ENCODE measurements around the gene PLXNB3. TPM values are rescaled to one million over a fixed set of nuclear protein-coding genes. Genes with fewer than 3 reads are reported as not detected.

PLXNB3 gene
- total RNA-seq, 1 experiment from 2014 or later, result 0.16 TPM

DNA sequence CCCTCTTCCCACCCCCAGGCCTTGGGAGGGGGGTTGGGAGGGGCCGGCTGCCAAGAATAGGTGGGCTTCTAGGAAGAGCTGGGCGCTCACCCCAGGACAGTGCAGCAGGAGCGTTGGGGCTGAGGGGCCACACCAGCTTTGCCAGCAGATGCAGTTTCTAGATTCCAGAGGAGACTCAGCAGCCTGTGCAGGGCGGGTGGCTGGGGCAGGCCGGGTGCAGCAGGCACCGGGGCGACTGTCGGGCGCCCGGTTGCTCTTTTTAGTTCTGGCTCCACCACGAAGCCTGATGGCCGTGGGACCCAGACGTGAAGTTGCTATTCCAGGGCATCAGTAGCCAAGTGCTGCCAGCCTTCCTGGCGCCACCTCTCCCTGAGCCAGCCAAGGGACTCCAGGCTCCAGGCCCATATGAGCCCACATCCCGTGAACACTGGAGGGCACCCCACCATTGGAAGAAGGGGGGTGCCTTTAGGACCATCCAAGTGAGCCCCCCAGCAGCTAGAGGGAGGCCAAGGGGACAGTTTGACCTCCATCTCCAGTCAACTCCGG, 36.2 kb downstream of the PLXNB3 start:
- no peak overlapping the region for H3K27ac Mint-ChIP-seq (ENCODE audit: unreplicated experiment)
- no peak for DNase-seq
- intact Hi-C loops (cut with micrococcal nuclease; ENCODE audit: unreplicated experiment), result no loop called here
- BruUV-seq (replicated peaks), result no TSS peak
- peaks cover 5% of the 10 kb centered on the region for H3K36me3 Mint-ChIP-seq (ENCODE audit: insufficient read depth, unreplicated experiment)
- Histone ChIP-seq H3K9me3 (no peaks in the 10 kb centered on the region), H3K36me3 (ENCODE audit: control insufficient read depth, insufficient read depth, low read length) (no peaks in the 10 kb centered on the region), H3K27me3 (replicated peaks; ENCODE audit: control insufficient read depth, insufficient read depth, low read length) (no peaks in the 10 kb centered on the region), H3K4me3 (ENCODE audit: low read depth, low read length) (no peak overlapping the region), H3K4me1 (no peaks in the 10 kb centered on the region)
- TF ChIP-seq, protein P1, sequence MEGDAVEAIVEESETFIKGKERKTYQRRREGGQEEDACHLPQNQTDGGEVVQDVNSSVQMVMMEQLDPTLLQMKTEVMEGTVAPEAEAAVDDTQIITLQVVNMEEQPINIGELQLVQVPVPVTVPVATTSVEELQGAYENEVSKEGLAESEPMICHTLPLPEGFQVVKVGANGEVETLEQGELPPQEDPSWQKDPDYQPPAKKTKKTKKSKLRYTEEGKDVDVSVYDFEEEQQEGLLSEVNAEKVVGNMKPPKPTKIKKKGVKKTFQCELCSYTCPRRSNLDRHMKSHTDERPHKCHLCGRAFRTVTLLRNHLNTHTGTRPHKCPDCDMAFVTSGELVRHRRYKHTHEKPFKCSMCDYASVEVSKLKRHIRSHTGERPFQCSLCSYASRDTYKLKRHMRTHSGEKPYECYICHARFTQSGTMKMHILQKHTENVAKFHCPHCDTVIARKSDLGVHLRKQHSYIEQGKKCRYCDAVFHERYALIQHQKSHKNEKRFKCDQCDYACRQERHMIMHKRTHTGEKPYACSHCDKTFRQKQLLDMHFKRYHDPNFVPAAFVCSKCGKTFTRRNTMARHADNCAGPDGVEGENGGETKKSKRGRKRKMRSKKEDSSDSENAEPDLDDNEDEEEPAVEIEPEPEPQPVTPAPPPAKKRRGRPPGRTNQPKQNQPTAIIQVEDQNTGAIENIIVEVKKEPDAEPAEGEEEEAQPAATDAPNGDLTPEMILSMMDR (IDR thresholded peaks at IDR 0.05; ENCODE audit: insufficient read depth in 1 of 2, low read depth in 1 of 2, low read length in 1 of 2, severe bottlenecking in 1 of 2, unreplicated experiment in 1 of 2), result no peak
- no peaks in the 10 kb centered on the region for H3K27me3 Mint-ChIP-seq (ENCODE audit: insufficient read depth, unreplicated experiment)
- H3K9me3 Mint-ChIP-seq (ENCODE audit: unreplicated experiment), result no peaks in the 10 kb centered on the region
- H3K4me1 Mint-ChIP-seq (ENCODE audit: low read depth, unreplicated experiment), result no peaks in the 10 kb centered on the region
- CTCF ChIA-PET, result no interaction called here
- H3K4me3 Mint-ChIP-seq (ENCODE audit: unreplicated experiment), result no peak overlapping the region
- POLR2A ChIA-PET, result no interaction called here

DNA sequence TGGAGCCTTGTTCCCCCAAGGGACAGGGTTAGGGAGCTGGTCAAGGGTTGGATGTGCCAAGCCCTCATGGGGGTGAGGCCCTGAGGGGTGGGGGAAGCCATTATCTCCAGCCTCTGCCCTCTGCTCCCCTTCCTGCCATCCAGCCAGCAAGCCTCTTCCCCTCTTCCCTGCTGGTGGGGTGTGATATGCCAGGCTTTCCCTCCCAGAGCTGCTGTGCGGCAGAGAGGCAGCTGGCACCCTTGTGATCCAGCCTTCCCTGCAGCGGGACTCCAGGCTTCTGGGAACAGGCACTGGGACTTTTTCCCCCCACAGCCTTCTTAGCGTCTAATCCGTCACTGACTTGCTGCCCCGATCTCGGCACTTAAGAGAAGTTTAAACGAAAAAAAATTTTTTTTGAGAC, 36.7 kb downstream of the PLXNB3 start:
- Mint-ChIP-seq H3K36me3 (ENCODE audit: insufficient read depth, unreplicated experiment) (peaks cover 5% of the 10 kb centered on the region), H3K27ac (ENCODE audit: unreplicated experiment) (no peak overlapping the region), H3K27me3 (ENCODE audit: insufficient read depth, unreplicated experiment) (no peaks in the 10 kb centered on the region), H3K4me1 (ENCODE audit: low read depth, unreplicated experiment) (no peaks in the 10 kb centered on the region), H3K9me3 (ENCODE audit: unreplicated experiment) (no peaks in the 10 kb centered on the region), H3K4me3 (ENCODE audit: unreplicated experiment) (no peak overlapping the region)
- no TSS peak for BruUV-seq (replicated peaks)
- TF ChIP-seq, protein P1 (IDR thresholded peaks at IDR 0.05; ENCODE audit: insufficient read depth in 1 of 2, low read depth in 1 of 2, low read length in 1 of 2, severe bottlenecking in 1 of 2, unreplicated experiment in 1 of 2), result no peak
- Histone ChIP-seq H3K9me3 (no peaks in the 10 kb centered on the region), H3K4me1 (no peaks in the 10 kb centered on the region), H3K36me3 (ENCODE audit: control insufficient read depth, insufficient read depth, low read length) (no peaks in the 10 kb centered on the region), H3K27me3 (replicated peaks; ENCODE audit: control insufficient read depth, insufficient read depth, low read length) (no peaks in the 10 kb centered on the region), H3K4me3 (ENCODE audit: low read depth, low read length) (no peak overlapping the region)
- no peak for DNase-seq
- intact Hi-C loops (cut with micrococcal nuclease; ENCODE audit: unreplicated experiment), result no loop called here
- ChIA-PET POLR2A (no interaction called here), CTCF (no interaction called here)

DNA sequence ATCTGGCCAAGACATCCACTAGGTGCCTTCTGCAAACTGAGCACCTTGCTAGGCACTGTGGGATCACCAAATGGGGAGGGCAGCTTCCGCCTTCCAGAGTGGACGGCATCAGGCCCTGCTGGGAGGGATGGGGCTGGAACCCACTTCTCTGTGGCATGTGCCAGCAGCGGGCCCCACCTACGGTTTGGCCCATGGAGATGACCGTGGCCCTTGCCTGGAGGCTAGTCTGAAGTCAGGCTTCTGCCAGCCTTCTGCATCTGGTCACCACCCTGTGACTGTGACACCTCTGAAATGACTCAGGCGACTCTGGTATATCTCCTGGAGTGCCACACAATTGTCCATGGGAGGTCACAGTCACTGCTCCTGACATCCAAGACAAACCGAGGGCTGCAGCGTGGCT, 37.6 kb downstream of the PLXNB3 start:
- TF ChIP-seq, protein P1 (IDR thresholded peaks at IDR 0.05; ENCODE audit: insufficient read depth in 1 of 2, low read depth in 1 of 2, low read length in 1 of 2, severe bottlenecking in 1 of 2, unreplicated experiment in 1 of 2), result no peak
- ChIA-PET POLR2A (no interaction called here), CTCF (no interaction called here)
- no peaks in the 10 kb centered on the region for H3K9me3 Mint-ChIP-seq (ENCODE audit: unreplicated experiment)
- H3K4me1 ChIP-seq, result no peaks in the 10 kb centered on the region
- no peaks in the 10 kb centered on the region for H3K4me1 Mint-ChIP-seq (ENCODE audit: low read depth, unreplicated experiment)
- H3K27me3 ChIP-seq (replicated peaks; ENCODE audit: control insufficient read depth, insufficient read depth, low read length), result no peaks in the 10 kb centered on the region
- H3K27me3 Mint-ChIP-seq (ENCODE audit: insufficient read depth, unreplicated experiment), result no peaks in the 10 kb centered on the region
- H3K4me3 ChIP-seq (ENCODE audit: low read depth, low read length), result no peak overlapping the region
- H3K36me3 ChIP-seq (ENCODE audit: control insufficient read depth, insufficient read depth, low read length), result no peaks in the 10 kb centered on the region
- H3K36me3 Mint-ChIP-seq (ENCODE audit: insufficient read depth, unreplicated experiment), result peaks cover 5% of the 10 kb centered on the region
- no peak overlapping the region for H3K4me3 Mint-ChIP-seq (ENCODE audit: unreplicated experiment)
- BruUV-seq (replicated peaks), result no TSS peak
- intact Hi-C loops (cut with micrococcal nuclease; ENCODE audit: unreplicated experiment), result no loop called here
- H3K27ac Mint-ChIP-seq (ENCODE audit: unreplicated experiment), result no peak overlapping the region
- H3K9me3 ChIP-seq, result no peaks in the 10 kb centered on the region
- no peak for DNase-seq
